ENCODE results near the gene PON3.

GRCh38 chr7:95421000-95421846 is 25.0 kb upstream of the PON3 start:
- TF ChIP-seq POLR2A (IDR thresholded peaks at IDR 0.05) = no peak
- TF ChIP-seq, protein P1, sequence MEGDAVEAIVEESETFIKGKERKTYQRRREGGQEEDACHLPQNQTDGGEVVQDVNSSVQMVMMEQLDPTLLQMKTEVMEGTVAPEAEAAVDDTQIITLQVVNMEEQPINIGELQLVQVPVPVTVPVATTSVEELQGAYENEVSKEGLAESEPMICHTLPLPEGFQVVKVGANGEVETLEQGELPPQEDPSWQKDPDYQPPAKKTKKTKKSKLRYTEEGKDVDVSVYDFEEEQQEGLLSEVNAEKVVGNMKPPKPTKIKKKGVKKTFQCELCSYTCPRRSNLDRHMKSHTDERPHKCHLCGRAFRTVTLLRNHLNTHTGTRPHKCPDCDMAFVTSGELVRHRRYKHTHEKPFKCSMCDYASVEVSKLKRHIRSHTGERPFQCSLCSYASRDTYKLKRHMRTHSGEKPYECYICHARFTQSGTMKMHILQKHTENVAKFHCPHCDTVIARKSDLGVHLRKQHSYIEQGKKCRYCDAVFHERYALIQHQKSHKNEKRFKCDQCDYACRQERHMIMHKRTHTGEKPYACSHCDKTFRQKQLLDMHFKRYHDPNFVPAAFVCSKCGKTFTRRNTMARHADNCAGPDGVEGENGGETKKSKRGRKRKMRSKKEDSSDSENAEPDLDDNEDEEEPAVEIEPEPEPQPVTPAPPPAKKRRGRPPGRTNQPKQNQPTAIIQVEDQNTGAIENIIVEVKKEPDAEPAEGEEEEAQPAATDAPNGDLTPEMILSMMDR (IDR thresholded peaks at IDR 0.05) = no peak

Data from esophagus squamous epithelium (tissue), 4 donors.